NK-92 (cell line): ENCODE data around the gene BABAM2.
"Not testable (repeated sequence)": the region's sequence is repeated elsewhere in the genome, so short reads cannot be mapped to it uniquely, and the experiment has no call there.

Source experiments
- DNase-seq: peaks from one replicate; lab custom pipeline; 2025; ENCODE audit not compliant: unreplicated experiment; lab: John Stamatoyannopoulos, UW

BABAM2 gene

DNA sequence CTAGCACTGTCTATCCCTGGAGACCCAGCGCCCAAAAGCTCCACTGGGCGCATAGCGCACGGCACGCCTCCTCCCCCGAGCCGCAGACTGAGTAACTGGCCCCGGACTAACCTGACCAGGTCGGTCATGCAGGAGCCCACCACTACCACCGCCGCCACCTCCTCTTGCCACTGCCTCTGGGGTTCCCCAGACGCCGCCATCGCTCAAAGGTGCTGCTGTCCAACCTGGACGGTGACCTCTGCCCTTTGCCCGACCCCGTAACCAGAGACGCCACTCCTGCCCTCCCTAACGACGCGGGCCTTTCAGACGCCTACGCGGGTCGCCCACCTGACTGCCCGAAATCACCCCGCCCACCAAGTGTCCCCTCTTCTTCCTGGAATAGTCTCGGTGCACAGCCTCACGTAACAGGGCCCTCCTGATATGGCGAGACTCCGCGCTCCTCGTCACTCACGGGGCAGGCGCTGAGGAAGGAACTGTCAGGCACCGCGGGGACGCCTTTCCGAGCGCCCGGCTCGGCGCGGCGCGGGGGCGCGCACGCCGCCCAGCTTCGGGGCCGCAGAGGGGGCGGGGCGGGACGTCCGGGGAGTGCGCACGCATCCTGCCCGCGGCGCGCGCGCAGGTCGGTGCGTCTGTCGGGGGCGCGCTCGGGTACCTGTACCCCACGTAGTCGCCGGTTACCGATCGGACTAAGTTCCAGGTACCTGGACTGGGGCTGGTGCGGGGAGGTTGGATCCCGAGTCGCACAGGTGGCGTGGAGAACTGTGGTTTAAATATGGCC lies at the start of gene BABAM2, which contains the start of gene RBKS:
TSS of gene BABAM2 (plus strand) at position 584 of the 778 bp plus-strand sequence. CDS start 3,828 bp downstream, outside the sequence.
TSS of gene RBKS (minus strand) at position 242 of the 778 bp plus-strand sequence. CDS start at position 200, 42 bp downstream.
- peak; percentile 36 for DNase-seq

- no peak for DNase-seq
Measured at GRCh38 chr2:27842894-27843293, 47.6 kb upstream of the BABAM2 start.

DNA sequence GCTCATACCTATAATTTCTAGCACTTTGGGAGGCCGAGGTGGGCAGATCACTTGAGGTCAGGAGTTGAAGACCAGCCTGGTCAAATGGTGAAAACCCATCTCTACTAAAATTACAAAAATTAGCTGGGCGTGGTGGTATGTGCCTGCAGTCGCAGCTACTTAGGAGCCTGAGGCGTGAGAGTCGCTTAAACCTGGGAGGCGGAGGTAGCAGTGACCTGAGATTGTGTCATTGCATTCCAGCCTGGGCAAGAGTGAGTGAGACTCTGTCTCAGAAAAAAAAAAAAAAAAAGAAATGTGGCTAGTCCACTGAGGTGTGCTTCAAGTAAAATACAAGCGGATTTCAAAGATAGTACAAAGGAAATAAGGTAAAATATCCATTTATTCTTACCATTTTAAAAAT lies 46.5 kb upstream of the BABAM2 start:
- no peak for DNase-seq

GRCh38 chr2:27844821-27845255 lies 45.7 kb upstream of the BABAM2 start:
- DNase-seq: no peak

DNA sequence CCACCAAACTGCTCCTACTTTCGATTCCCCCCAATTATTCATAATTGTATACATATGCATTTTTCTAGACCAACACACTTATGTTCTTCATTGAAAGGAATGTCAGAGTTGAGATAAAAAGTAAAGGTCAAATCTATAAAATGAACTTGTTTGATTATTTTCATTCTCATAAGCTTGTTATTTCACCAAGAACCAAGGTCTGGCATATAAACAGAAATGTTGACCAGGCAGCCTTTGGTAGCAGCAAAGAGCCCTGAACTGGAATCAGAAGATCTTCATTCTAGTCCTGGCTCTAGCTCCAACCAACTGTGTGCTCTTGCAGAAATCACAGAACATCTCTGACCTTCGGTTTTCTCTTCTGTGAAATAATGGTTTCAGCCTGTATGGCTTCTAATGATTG lies 43.2 kb upstream of the BABAM2 start:
- DNase-seq: no peak

- no peak for DNase-seq
Measured at GRCh38 chr2:27849558-27850205, 40.8 kb upstream of the BABAM2 start.

DNA sequence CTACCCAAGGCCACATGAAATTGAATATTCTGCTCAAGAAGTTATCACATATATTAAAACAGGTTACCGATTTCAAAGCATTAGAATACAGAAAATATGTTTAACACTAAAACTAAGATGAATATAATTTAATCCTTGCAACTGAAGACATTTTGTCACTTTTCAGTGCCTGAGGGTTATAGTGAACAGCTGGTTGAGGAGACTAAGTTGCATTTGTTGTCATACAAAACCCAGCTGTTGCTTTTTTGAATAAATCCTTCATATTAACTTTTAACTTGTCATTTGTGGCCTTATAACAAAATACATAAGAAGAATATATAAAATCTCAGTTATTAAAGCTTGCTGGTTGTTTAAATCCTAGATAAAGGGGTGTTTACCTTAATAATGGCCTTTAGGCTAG lies 37.8 kb upstream of the BABAM2 start:
- no peak for DNase-seq

- DNase-seq: no peak
Measured at GRCh38 chr2:27854229-27854862, 36.2 kb upstream of the BABAM2 start.

- no peak for DNase-seq
Measured at GRCh38 chr2:27855476-27855875, 35.1 kb upstream of the BABAM2 start.

- DNase-seq: no peak
Measured at GRCh38 chr2:27856386-27856785, 34.1 kb upstream of the BABAM2 start.

DNA sequence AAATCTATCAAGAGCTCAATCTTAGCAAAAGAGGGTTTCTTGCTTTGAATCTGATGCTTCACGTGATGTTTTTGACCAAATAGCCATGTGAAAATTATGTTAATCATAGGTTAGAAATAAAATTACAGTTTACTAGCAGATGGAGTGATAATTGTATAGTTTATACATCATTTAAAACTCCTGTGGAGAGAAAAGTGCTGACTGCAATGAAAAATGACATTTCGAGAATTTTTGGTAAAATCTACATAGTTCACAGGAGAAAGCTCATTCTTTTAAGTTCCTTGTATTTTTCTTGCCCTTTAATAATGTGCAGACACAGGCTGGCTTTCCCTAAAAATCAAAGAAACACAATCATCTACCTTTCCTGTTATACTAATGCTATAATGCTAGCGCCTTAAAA lies 33.6 kb upstream of the BABAM2 start:
- DNase-seq: no peak

DNA sequence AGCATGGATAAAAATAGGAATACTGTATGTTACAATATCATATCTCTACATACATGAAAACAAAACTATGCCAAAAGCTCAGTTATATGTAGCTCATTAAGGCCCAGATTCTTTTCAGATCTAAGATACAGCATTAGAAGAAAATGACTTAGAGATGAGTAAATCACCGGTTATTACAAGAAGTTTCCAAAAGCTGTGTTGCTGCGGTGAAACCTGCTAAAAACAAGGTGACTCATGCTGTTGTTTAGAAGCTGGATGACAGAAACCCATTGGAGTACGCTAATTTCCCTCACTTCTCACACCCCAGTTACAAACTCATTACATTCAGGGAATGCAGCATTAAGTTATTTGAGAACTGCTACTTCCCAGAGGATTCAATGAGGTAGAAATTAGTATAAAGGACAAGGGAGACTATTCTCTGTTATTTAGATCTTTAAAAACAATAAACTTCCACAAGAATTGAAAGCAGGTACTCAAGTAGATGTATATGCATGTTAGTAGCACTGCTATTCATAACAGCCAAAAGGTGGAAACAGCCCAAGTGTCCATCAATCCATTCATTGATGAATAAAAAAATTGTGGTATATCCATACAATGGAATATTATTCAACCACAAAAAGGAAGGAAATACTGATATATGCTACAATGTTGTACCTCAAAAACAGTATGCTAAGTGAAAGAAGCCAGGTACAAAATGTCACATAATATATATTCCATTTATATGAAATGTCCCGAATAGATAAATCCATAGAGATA lies 32.9 kb upstream of the BABAM2 start:
- DNase-seq: no peak

GRCh38 chr2:27860111-27860510 lies 30.4 kb upstream of the BABAM2 start:
- DNase-seq: no peak

DNA sequence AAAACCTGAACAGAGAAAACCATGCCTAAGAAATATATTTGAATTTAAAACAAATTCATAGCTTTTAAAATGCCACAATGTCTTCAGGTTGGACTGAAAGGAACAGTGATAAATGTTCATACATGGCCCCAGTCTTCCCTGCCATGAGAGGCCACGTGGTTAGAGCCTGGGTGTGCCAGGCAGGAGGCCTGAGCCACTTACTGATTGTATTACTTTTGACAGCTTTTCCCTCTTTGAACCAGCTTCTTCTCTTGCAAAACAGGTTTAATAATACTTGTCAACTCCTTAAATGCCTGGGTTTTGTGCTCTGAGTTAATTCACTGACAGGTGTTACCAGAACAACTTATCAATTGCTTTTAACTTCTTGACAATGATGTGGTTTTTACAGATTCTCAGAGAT lies 27.4 kb upstream of the BABAM2 start:
- DNase-seq: no peak

DNA sequence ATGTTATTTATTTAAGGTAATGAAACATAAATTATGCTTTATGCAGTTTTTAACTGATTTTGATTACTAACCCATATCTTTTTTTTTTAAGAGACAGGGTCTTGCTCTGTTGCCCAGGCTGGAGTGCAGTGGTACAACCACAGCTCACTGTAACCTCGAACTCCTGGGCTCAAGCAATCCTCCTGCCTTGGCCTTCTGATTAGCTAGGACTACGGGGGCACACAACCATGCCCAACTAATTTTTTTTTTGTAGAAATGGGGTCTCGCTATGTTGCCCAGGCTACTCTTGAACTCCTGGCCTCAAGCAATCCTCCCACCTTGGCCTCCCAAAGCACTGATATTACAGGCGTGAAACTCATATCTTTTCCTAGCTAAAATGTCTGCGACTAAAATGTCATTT lies 26.6 kb upstream of the BABAM2 start:
- not testable (repeated sequence) for DNase-seq

DNA sequence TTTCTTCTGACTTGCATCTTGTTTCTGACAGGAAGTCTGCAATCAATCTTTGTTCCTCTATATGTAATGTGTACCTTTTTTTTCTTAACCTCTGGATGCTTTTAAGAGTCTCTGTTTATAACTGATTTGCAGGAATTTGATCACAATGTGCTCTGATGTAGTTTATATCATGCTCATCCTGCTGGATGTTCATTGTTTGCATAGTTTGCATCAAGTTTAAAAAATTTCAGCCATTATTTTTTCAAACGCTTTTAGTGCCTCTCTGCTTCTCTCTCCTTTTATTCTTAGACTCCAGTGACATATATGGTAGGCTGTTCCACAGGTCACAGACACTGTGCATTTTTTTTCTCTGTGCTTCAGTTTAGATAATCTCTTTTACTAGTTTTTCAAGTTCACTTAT lies 24.3 kb upstream of the BABAM2 start:
- no peak for DNase-seq

DNA sequence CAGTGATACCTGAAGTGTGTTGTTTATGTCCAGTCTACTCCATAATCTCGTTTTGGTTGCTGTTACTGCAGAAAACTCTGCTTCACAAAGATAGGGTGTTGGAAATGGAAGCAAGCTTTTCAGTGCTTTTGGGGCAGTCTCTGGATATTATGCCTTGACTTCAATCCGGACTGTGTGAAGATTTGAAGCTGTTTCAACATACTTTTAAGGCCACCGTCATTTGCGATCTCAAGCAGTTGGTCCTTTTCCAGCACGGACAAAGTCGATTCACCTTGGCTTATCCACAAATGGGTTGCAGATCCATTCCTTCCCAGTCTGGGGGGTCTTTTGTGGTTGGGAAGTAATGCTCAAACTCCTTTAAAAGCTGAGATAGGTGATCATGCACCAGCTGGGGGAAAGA lies 20.8 kb upstream of the BABAM2 start:
- DNase-seq: no peak

DNA sequence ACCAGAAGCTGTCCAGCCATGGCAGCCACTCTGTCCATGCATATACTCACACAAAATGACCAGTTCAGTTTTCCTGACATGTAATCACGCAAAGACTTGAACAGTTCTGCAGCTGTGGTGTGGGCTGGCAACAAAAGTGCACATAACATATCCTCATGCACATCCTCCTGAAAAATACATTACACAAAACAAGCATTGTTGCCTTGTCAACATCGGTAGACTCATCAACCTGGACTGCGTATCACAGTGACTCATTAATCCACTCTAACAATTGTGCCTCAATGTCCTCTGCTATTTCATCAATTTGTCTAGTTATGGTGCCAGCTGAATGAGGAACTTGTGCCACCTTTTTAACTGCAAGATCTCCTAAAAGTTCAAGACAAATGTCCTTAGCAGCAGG lies 19.8 kb upstream of the BABAM2 start:
- no peak for DNase-seq

GRCh38 chr2:27871802-27872201 lies 18.7 kb upstream of the BABAM2 start:
- DNase-seq: no peak

DNA sequence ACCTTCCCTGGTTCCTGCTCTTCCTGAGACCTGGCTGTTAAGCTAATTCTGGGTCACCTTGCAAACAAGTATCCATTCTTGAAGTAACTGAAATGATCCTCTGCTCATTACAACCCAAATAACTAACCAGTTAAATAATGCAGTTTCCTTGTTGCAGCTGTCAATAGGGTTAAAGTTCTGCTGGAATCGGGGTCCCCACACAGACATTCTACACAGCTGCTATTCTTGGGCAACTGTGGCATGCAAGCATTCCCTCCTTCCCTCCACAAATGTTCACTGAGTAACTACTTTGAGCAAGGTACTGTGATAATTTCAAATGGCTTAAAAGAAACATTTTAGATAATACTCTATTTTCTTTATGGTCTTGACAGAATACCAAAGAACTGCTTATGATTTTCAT lies 17.4 kb upstream of the BABAM2 start:
- DNase-seq: no peak
